Stimulated activated CD8-positive, alpha-beta memory T cell treated with anti-CD3 and anti-CD28 coated beads, Interleukin-7, amount 100 ng/mL, for 24 hours (primary cell): ENCODE measurements around the gene KANSL1.
A peak's percentile ranks its signal among the peaks of the same experiment; 100 is the strongest.
"Not testable (repeated sequence)": the region's sequence is repeated elsewhere in the genome, so short reads cannot be mapped to it uniquely, and the experiment has no call there.

ENCODE experiments used
- DNase-seq: peaks from one replicate; pipeline ENCODE4 v3.0.0-alpha.2; 2020; ENCODE audit warnings: low read depth

Gene KANSL1

GRCh38 chr17:46193151-46193625 is at the start of gene KANSL1:
KANSL1 (minus strand) TSS chr17:46193429; CDS start chr17:46172143, 21,286 bp downstream.
- peak; percentile 68 for DNase-seq

DNA sequence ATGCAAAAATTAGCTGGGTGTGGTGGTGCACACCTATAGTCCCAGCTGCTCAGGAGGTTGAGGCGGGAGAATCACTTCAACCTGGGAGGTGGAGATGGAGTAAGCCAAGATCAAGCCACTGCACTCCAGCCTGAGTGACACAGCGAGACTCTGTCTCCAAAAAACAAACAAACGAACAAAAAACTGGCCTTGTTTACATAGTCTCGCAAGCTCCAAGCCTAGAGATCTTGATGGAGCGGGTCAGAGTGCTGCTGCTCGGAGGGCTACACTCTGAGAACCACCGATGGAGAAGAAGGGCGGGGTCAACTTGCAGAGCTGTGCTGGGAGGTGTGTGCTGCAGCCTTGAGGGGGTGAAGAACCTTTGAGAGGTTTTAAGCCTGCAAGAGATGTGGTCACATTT is 38.1 kb upstream of the KANSL1 start:
- not testable (repeated sequence) for DNase-seq

- peak; percentile 90 for DNase-seq
Observed at GRCh38 chr17:46225274-46225794, 32.1 kb upstream of the KANSL1 start.

DNA sequence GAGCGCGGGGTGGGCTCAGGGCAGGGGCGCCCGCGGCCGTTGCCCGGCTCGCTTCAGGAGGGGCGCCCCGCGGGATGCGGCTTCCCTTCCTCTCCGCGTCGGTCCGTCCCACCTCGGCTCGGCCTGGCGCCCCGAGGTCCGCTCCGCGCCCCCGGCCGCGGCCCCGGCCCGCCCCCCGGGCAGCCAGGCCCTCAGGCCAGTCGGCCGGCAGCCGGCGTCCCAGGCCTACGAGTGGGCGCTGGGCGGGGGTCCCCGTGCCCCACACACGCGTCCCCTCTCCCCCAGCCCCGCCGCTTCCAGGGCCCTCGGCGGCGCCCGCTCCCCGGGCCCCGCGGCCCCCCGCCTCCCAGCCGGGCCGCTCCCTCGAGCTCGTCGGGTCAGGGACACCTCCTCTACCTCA is 31.6 kb upstream of the KANSL1 start:
- not testable (repeated sequence) for DNase-seq

DNA sequence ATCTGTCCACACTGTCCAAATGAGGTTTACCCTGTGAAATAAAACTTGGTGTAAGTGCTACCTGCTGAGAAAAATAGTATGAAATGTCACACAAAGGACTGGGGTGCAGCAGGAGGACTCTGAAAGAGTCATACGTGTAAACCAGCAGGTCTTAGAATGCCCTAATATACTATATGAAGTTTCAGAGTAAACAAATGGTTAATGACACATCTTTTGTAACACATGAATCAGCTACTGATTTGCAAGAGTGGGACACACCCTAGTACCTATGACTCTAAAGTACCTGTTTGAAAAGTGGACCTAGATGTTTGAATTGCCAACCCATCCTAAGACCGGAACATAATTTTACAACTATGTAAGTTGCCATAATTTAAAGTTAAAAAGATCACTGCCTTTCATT is 29.8 kb upstream of the KANSL1 start:
- DNase-seq, result not testable (repeated sequence)

- DNase-seq, result no peak
Observed at GRCh38 chr17:46216682-46217081, 23.5 kb upstream of the KANSL1 start.

DNA sequence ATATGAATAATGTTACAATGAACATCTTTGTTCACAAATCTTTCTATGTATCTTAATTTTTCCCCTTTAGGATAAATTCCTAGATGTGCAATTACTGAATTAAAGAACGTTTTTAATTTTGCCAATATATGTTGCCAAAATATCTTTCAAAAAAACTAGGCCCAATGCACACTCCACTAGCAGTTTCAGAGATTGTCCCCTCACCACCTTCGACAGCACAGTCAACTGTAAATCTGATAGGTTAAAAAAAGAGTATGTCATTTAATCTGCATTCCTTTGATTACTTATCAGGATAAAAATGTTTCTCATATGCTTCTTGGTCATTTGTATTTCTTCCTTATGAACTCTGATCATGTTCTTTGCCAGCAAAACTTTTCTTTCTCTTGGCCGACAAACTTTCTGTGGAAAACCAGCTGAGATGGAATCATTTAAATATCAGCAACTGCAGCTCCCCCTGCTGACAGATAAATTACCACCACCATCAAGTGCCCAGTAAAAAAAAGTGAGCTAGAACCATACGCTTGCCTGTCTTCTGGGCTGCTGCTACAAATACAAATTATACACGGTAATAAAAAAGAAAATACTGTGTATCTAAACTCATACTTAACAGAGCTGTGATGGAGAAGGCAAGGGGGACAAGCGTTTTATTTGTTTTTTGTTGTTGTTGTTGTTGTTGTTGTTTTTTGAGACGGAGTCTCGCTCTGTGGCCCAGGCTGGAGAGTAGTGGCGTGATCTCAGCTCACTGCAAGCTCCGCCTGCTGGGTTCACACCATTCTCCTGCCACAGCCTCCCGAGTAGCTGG is 19.6 kb upstream of the KANSL1 start:
- DNase-seq, result no peak

DNA sequence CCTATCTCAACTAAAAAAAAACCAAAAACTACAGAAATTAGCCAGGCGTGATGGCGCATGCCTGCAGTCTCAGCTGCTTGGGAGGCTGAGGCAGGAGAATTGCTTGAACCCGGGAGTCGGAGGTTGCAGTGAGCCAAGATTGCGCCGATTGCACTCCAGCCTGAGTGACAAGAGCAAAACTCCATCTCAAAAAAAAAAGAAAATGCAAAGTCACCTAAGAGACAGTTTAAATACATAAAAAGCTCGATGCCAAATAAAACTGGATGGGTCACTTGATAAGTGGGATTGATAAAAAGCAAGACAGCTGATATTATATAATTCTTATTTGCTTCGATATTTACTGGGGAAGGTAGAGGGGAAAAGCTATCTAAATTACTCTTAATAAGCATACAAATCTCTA is 15.8 kb upstream of the KANSL1 start:
- DNase-seq, result no peak

- DNase-seq, result no peak
Observed at GRCh38 chr17:46205975-46206374, 12.7 kb upstream of the KANSL1 start.

GRCh38 chr17:46202424-46202823 is 9.2 kb upstream of the KANSL1 start:
- no peak for DNase-seq

GRCh38 chr17:46201491-46201890 is 8.3 kb upstream of the KANSL1 start:
- DNase-seq, result no peak

DNA sequence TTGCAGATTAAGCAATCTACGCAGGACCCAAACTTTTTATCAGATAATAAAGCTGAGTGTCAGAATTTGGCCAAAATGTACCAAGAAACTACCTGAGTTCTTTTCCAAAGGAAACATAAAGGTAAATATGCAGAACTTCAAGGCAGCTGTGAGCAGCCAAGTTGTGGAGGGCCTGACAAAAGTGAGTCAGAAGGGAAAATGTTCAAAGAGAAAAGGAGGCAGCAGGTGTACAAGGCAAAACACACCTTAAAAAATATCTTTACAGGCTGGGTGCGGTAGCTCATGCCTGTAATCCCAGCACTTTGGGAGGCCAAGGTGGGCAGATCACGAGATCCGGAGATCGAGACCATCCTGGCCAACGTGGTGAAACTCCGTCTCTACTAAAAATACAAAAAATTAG is 7.0 kb upstream of the KANSL1 start:
- no peak for DNase-seq

- DNase-seq, result no peak
Observed at GRCh38 chr17:46199379-46199778, 6.2 kb upstream of the KANSL1 start.

DNA sequence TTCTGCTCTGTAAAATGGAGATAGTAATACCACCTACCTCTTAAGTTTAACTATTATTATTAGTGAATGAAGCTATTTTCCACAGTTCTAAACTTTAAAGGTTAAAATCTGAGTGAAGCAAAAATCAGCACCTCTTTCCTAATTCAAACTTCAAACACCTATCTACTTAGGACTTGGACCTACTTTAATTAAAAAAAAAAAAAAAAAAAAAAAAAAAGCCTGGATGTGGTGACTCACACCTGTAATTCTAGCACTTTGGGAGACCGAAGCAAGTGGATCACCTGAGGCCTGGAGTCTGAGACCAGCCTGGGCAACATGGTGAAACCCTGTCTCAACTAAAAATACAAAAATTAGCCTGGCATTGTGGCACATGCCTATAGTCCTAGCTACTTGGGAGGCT is 5.0 kb upstream of the KANSL1 start:
- no peak for DNase-seq

DNA sequence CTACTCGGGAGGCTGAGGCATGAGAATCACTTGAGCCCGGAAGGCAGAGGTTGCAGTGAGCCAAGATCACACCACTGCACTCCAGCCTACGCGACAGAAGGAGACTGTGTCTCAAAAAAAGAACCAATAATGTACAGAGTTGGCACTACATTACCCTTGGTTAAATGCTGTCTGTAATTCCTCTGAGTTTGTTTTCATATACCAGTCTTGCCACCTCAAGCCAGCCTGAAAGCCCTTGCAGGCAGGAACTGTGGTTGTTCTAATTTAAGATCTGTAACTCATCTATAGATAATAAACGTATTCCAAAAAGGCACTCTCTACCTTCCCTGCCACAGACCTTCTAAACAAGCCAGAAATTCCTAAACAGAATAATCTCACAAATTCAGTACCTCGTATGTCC is 4.3 kb upstream of the KANSL1 start:
- DNase-seq, result no peak

DNA sequence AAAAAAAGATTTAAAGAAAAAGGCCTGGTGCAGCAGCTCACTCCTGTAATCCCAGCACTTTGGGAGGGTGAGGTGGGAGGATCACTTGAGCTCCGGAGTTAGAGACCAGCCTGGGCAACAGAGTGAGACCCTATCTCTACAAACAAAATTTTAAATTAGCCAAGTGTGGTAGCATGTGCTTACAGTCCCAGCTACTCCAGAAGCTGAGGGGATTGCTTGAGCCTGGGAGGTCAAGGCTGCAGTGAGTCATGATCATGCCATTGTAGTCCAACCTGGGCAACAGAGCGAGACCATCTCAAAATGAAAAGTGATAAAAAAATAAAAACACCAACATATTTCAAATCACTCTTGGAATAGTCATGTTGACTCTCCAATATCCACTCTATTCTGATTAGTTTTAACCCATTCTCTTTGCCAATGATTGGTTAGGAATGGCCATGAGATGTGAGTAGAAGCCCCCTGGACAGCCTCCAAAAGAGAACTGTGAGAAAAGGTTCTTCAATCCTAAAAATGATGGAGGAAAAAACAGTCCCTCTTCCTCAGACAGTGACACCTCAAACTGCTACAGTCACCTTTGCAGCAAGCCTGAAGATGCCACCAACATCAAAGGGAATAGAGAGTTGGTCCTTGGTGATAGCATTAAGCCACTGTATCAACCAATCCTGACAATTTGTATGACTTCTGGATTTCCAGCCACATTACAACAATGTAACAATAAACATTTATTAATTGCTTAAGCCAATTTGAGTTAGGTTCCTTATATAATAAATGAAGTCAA is 2.9 kb upstream of the KANSL1 start:
- DNase-seq, result no peak

GRCh38 chr17:46195217-46195855 is 2.1 kb upstream of the KANSL1 start:
- no peak for DNase-seq

DNA sequence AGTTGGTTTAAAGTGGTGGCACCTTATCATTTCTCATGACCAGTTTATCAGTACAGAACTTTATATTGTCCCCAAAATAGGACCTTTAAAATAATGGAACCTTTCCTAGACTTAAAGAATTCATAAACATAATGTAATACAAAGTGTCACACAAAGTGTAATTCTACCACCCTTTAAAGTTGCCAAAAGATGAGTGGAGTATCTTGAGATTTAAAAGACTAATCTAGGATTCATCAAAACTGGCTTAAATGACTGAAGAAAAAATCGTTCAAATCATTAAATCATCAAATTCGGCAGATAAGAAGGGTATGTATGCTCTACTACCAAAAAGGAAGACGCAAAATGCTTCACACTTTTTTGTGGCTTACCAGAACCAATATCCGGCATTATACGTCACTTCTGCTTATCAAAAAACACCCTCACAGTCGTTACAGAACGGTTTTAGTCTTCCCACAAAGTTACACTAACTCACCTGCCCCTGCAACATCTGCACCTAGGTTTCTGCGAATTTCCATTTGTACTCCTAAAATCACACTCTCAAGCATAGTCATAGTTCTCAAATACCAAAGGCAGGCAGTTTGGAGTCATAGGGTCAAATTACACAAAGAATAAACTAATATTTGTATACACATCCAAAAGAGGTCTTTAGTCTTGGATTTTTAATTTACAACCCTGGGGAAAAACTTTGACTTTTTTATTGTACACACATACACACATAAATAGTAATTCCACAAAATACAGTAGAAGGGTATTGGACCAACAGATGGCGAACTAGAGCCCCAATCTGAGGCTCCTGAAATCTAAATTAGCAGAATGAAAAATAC is 1.4 kb upstream of the KANSL1 start:
- no peak for DNase-seq

DNA sequence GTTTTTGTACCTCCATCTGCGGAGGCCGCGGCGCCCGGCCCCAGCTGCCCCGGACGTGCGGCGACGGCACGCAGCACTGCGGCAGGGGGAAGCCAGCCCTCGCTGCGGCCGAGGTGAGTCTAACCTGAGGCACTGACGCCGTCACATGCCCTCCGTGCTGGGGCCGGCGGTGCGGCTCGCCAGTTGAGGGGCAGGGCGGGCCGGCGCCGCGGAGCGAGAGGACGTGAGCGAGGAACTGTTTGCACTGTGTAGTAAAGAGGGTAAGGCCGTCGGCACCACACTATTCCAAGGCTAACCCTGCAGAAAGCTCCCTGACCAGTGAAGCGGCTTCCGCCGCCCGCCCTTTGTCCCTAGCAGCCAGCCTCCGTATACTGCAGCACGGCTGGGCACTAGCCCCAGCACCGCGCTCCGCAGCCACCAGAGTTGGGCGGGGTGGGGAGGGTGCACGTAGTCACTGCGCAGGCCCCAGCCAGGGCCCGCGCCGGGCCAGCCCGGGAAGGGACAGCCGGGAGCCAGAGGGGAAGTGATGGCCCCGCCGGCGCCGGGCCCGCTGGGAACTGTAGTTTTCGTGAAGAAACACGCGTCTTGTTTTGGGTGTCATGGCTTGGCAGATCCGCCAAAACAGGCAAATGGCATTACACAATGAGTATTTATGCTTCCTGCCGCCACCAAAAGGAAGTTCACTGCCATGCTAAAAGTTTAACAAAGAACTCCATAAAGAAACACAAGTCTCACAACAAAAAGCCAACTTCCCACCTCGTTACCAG is 580 bp upstream of the KANSL1 start:
- DNase-seq, result peak; percentile 90

- DNase-seq, result peak; percentile 35
Observed at GRCh38 chr17:46192439-46193150, 634 bp downstream of the KANSL1 start.

DNA sequence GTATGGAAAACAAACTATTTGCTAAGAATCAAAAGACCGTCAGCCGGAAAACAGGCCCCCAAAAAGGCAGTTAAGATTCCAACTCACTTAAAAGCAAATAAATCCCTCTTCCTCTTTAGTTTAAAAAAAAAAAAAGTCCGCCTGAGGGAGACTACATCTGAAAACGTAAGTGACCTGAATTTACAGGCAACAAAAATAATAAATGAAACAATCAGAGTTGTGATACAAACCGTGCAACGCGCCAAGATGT is 1.1 kb downstream of the KANSL1 start:
- DNase-seq, result no peak
